Measurements from ENCODE around the gene KCNJ1.

KCNJ1 gene

GRCh38 chr11:128882451-128882850 is 15.4 kb upstream of the KCNJ1 start:
- Histone ChIP-seq H3K4me3 (ENCODE audit: low read length) (no peak overlapping the region), H3K27me3 (ENCODE audit: control insufficient read depth, insufficient read depth, low read length) (peaks cover 15% of the 10 kb centered on the region; the same call in 1 of the 2 replicates), H3K27ac (ENCODE audit: low read length) (no peak overlapping the region), H3K9me3 (ENCODE audit: control insufficient read depth, insufficient read depth, low read length) (no peaks in the 10 kb centered on the region), H3K36me3 (ENCODE audit: control insufficient read depth, insufficient read depth, low read length) (no peaks in the 10 kb centered on the region), H3K4me1 (ENCODE audit: control insufficient read depth, insufficient read depth, low read length) (no peaks in the 10 kb centered on the region)
- DNase-seq (ENCODE audit: low read depth, low spot score), result no peak
- no CpG with 5 or more reads among the region's 5 CpGs for WGBS (ENCODE audit: insufficient coverage, insufficient read length)

- Histone ChIP-seq H3K9me3 (ENCODE audit: control insufficient read depth, insufficient read depth, low read length) (no peaks in the 10 kb centered on the region), H3K4me1 (ENCODE audit: control insufficient read depth, insufficient read depth, low read length) (no peaks in the 10 kb centered on the region), H3K27me3 (ENCODE audit: control insufficient read depth, insufficient read depth, low read length) (peaks cover 6% of the 10 kb centered on the region; the same call in 1 of the 2 replicates), H3K4me3 (ENCODE audit: low read length) (no peak overlapping the region), H3K36me3 (ENCODE audit: control insufficient read depth, insufficient read depth, low read length) (no peaks in the 10 kb centered on the region), H3K27ac (ENCODE audit: low read length) (no peak overlapping the region)
- WGBS (ENCODE audit: insufficient coverage, insufficient read length), result no CpG with 5 or more reads among the region's 8 CpGs
- no peak for DNase-seq (ENCODE audit: low read depth, low spot score)
Observed at GRCh38 chr11:128881221-128881620, 14.1 kb upstream of the KCNJ1 start.

GRCh38 chr11:128879817-128880216 is 12.7 kb upstream of the KCNJ1 start:
- H3K4me3 ChIP-seq (ENCODE audit: low read length), result no peak overlapping the region
- H3K27ac ChIP-seq (ENCODE audit: low read length), result no peak overlapping the region
- H3K27me3 ChIP-seq (ENCODE audit: control insufficient read depth, insufficient read depth, low read length), result no peaks in the 10 kb centered on the region; the same call in 1 of the 2 replicates
- H3K4me1 ChIP-seq (ENCODE audit: control insufficient read depth, insufficient read depth, low read length), result no peaks in the 10 kb centered on the region
- H3K9me3 ChIP-seq (ENCODE audit: control insufficient read depth, insufficient read depth, low read length), result no peaks in the 10 kb centered on the region
- no peak for DNase-seq (ENCODE audit: low read depth, low spot score)
- no CpG with 5 or more reads among the region's 12 CpGs for WGBS (ENCODE audit: insufficient coverage, insufficient read length)
- H3K36me3 ChIP-seq (ENCODE audit: control insufficient read depth, insufficient read depth, low read length), result no peaks in the 10 kb centered on the region

- no peaks in the 10 kb centered on the region for H3K36me3 ChIP-seq (ENCODE audit: control insufficient read depth, insufficient read depth, low read length)
- DNase-seq (ENCODE audit: low read depth, low spot score), result no peak
- H3K4me1 ChIP-seq (ENCODE audit: control insufficient read depth, insufficient read depth, low read length), result peaks cover under 1% of the 10 kb centered on the region; the same call in 1 of the 2 replicates
- H3K27me3 ChIP-seq (ENCODE audit: control insufficient read depth, insufficient read depth, low read length), result no peaks in the 10 kb centered on the region; the same call in 1 of the 2 replicates
- no peak overlapping the region for H3K4me3 ChIP-seq (ENCODE audit: low read length)
- H3K9me3 ChIP-seq (ENCODE audit: control insufficient read depth, insufficient read depth, low read length), result no peaks in the 10 kb centered on the region
- H3K27ac ChIP-seq (ENCODE audit: low read length), result no peak overlapping the region
- no CpG with 5 or more reads among the region's 2 CpGs for WGBS (ENCODE audit: insufficient coverage, insufficient read length)
Observed at GRCh38 chr11:128878455-128878854, 11.4 kb upstream of the KCNJ1 start.

- H3K27me3 ChIP-seq (ENCODE audit: control insufficient read depth, insufficient read depth, low read length), result no peaks in the 10 kb centered on the region; the same call in 1 of the 2 replicates
- no peak overlapping the region for H3K27ac ChIP-seq (ENCODE audit: low read length)
- H3K4me3 ChIP-seq (ENCODE audit: low read length), result no peak overlapping the region
Observed at GRCh38 chr11:128877726-128878125, 10.6 kb upstream of the KCNJ1 start.

GRCh38 chr11:128876133-128876650 is 9.1 kb upstream of the KCNJ1 start:
- Histone ChIP-seq H3K36me3 (ENCODE audit: control insufficient read depth, insufficient read depth, low read length) (no peaks in the 10 kb centered on the region), H3K9me3 (ENCODE audit: control insufficient read depth, insufficient read depth, low read length) (no peaks in the 10 kb centered on the region), H3K27ac (ENCODE audit: low read length) (no peak overlapping the region), H3K27me3 (ENCODE audit: control insufficient read depth, insufficient read depth, low read length) (no peaks in the 10 kb centered on the region; the same call in 1 of the 2 replicates), H3K4me1 (ENCODE audit: control insufficient read depth, insufficient read depth, low read length) (peaks cover 9% of the 10 kb centered on the region), H3K4me3 (ENCODE audit: low read length) (no peak overlapping the region)
- DNase-seq (ENCODE audit: low read depth, low spot score), result no peak
- WGBS (ENCODE audit: insufficient coverage, insufficient read length), result no CpG with 5 or more reads among the region's 22 CpGs

More at GRCh38 chr11:128877726-128878125, 10.6 kb upstream of the KCNJ1 start:
- H3K4me1 ChIP-seq (ENCODE audit: control insufficient read depth, insufficient read depth, low read length), result peaks cover 2% of the 10 kb centered on the region; the same call in 1 of the 2 replicates
- no peaks in the 10 kb centered on the region for H3K9me3 ChIP-seq (ENCODE audit: control insufficient read depth, insufficient read depth, low read length)
- no peaks in the 10 kb centered on the region for H3K36me3 ChIP-seq (ENCODE audit: control insufficient read depth, insufficient read depth, low read length)
- DNase-seq (ENCODE audit: low read depth, low spot score), result no peak
- WGBS (ENCODE audit: insufficient coverage, insufficient read length), result no CpG with 5 or more reads among the region's 5 CpGs

GRCh38 chr11:128874427-128874826 is 7.3 kb upstream of the KCNJ1 start:
- H3K9me3 ChIP-seq (ENCODE audit: control insufficient read depth, insufficient read depth, low read length), result no peaks in the 10 kb centered on the region
- WGBS (ENCODE audit: insufficient coverage, insufficient read length), result no CpG with 5 or more reads among the region's 3 CpGs
- peaks cover 17% of the 10 kb centered on the region for H3K4me1 ChIP-seq (ENCODE audit: control insufficient read depth, insufficient read depth, low read length)
- DNase-seq (ENCODE audit: low read depth, low spot score), result no peak
- H3K27ac ChIP-seq (ENCODE audit: low read length), result no peak overlapping the region
- no peak overlapping the region for H3K4me3 ChIP-seq (ENCODE audit: low read length)
- H3K36me3 ChIP-seq (ENCODE audit: control insufficient read depth, insufficient read depth, low read length), result no peaks in the 10 kb centered on the region
- H3K27me3 ChIP-seq (ENCODE audit: control insufficient read depth, insufficient read depth, low read length), result no peaks in the 10 kb centered on the region; the same call in 1 of the 2 replicates

GRCh38 chr11:128872594-128872993 is 5.5 kb upstream of the KCNJ1 start:
- H3K4me3 ChIP-seq (ENCODE audit: low read length), result no peak overlapping the region
- peaks cover 17% of the 10 kb centered on the region for H3K4me1 ChIP-seq (ENCODE audit: control insufficient read depth, insufficient read depth, low read length)
- H3K36me3 ChIP-seq (ENCODE audit: control insufficient read depth, insufficient read depth, low read length), result no peaks in the 10 kb centered on the region
- WGBS (ENCODE audit: insufficient coverage, insufficient read length), result no CpG with 5 or more reads among the region's 3 CpGs
- H3K27ac ChIP-seq (ENCODE audit: low read length), result no peak overlapping the region
- no peaks in the 10 kb centered on the region; the same call in 1 of the 2 replicates for H3K27me3 ChIP-seq (ENCODE audit: control insufficient read depth, insufficient read depth, low read length)
- no peaks in the 10 kb centered on the region for H3K9me3 ChIP-seq (ENCODE audit: control insufficient read depth, insufficient read depth, low read length)
- DNase-seq (ENCODE audit: low read depth, low spot score), result no peak

GRCh38 chr11:128872094-128872493 is 5.0 kb upstream of the KCNJ1 start:
- H3K4me3 ChIP-seq (ENCODE audit: low read length), result no peak overlapping the region
- no peaks in the 10 kb centered on the region; the same call in 1 of the 2 replicates for H3K27me3 ChIP-seq (ENCODE audit: control insufficient read depth, insufficient read depth, low read length)
- no peak for DNase-seq (ENCODE audit: low read depth, low spot score)
- H3K4me1 ChIP-seq (ENCODE audit: control insufficient read depth, insufficient read depth, low read length), result peaks cover 17% of the 10 kb centered on the region
- H3K36me3 ChIP-seq (ENCODE audit: control insufficient read depth, insufficient read depth, low read length), result no peaks in the 10 kb centered on the region
- H3K27ac ChIP-seq (ENCODE audit: low read length), result no peak overlapping the region
- WGBS (ENCODE audit: insufficient coverage, insufficient read length), result no CpG with 5 or more reads among the region's 6 CpGs
- no peaks in the 10 kb centered on the region for H3K9me3 ChIP-seq (ENCODE audit: control insufficient read depth, insufficient read depth, low read length)

- Histone ChIP-seq H3K27ac (ENCODE audit: low read length) (no peak overlapping the region), H3K4me1 (ENCODE audit: control insufficient read depth, insufficient read depth, low read length) (peaks cover 17% of the 10 kb centered on the region), H3K27me3 (ENCODE audit: control insufficient read depth, insufficient read depth, low read length) (no peaks in the 10 kb centered on the region), H3K9me3 (ENCODE audit: control insufficient read depth, insufficient read depth, low read length) (no peaks in the 10 kb centered on the region), H3K36me3 (ENCODE audit: control insufficient read depth, insufficient read depth, low read length) (no peaks in the 10 kb centered on the region), H3K4me3 (ENCODE audit: low read length) (no peak overlapping the region)
- WGBS (ENCODE audit: insufficient coverage, insufficient read length), result no CpG with 5 or more reads among the region's 6 CpGs
- no peak for DNase-seq (ENCODE audit: low read depth, low spot score)
Observed at GRCh38 chr11:128871168-128871610, 4.1 kb upstream of the KCNJ1 start.

All from iPS DF 6.9 (cell line).